Colonic mucosa (tissue), 4 donors: Measurements from ENCODE around the gene MAGI3. TPM values are rescaled to one million over a fixed set of nuclear protein-coding genes. Genes with fewer than 3 reads are reported as not detected.

Source experiments
- DNase-seq: peaks from one replicate; pipeline ENCODE4 v3.0.0-alpha.2; 2020
- H3K27ac ChIP-seq: fragments of 200-600 bp; one replicate; pipeline ENCODE4 v1.8.0; 2021
- H3K27me3 ChIP-seq: fragments of 200-600 bp; one replicate; pipeline ENCODE4 v1.8.0; 2021
- H3K36me3 ChIP-seq: fragments of 200-600 bp; one replicate; pipeline ENCODE4 v1.8.0; 2021
- H3K4me1 ChIP-seq: fragments of 200-600 bp; one replicate; pipeline ENCODE4 v1.8.0; 2021; ENCODE audit warnings: mild to moderate bottlenecking
- H3K4me3 ChIP-seq: fragments of 200-600 bp; one replicate; pipeline ENCODE4 v1.8.0; 2021
- H3K9ac ChIP-seq, 2 donors: one replicate each; pipeline ENCODE4 v1.7.0; 2013; ENCODE audit warnings: control low read depth in 2 of 2, low read depth in 2 of 2, low read length in 2 of 2
- H3K9me3 ChIP-seq: fragments of 200-600 bp; one replicate; pipeline ENCODE4 v1.8.0; 2021
- CTCF ChIP-seq: fragments of 200-600 bp; IDR thresholded peaks from one replicate; pipeline ENCODE4 v1.8.0; 2022; ENCODE audit warnings: antibody characterized with exemption, mild to moderate bottlenecking
- intact Hi-C: fragments of 100-400 bp; cut with DNase I; formaldehyde crosslinking; loops from one replicate; pipeline ENCODE4 v1.14.1; 2022
- total RNA-seq, 2 donors: library from RNA; stranded (reverse); fragmentation: NEBNext Ultra II Directional in 1 of 2; extraction: Animal tissue kit (Norgen Biotek cat#: 25700) in 1 of 2; gene quantifications; one replicate each; pipeline ENCODE4 v1.2.1, GENCODE V29; 2021
- donor health status: healthy.
- donor health status: DM: no; HTN: no; CAD: no.
- donor health status: DM: no; HTN: no; CAD: no.

MAGI3 gene
- total RNA-seq, 2 donors from 2014 or later: 38.2 to 46.5 TPM

GRCh38 chr1:113669988-113670387 is 279.7 kb downstream of the MAGI3 start:
- no peak overlapping the region for H3K9ac ChIP-seq
- no peaks in the 10 kb centered on the region for H3K27me3 ChIP-seq
- H3K4me3 ChIP-seq: no peak overlapping the region
- intact Hi-C loops: no loop called here
- DNase-seq: no peak
- H3K36me3 ChIP-seq: no peaks in the 10 kb centered on the region
- H3K9me3 ChIP-seq: no peaks in the 10 kb centered on the region
- no peak overlapping the region for H3K27ac ChIP-seq
- no peak for TF ChIP-seq CTCF
- no peaks in the 10 kb centered on the region for H3K4me1 ChIP-seq

GRCh38 chr1:113670650-113671049 is 280.3 kb downstream of the MAGI3 start:
- no peak for DNase-seq
- no peak for TF ChIP-seq CTCF
- no peaks in the 10 kb centered on the region for H3K27me3 ChIP-seq
- no peak overlapping the region for H3K4me3 ChIP-seq
- H3K36me3 ChIP-seq: no peaks in the 10 kb centered on the region
- no peaks in the 10 kb centered on the region for H3K4me1 ChIP-seq
- no peak overlapping the region for H3K27ac ChIP-seq
- H3K9ac ChIP-seq: no peak overlapping the region
- intact Hi-C loops: no loop called here
- H3K9me3 ChIP-seq: no peaks in the 10 kb centered on the region

- TF ChIP-seq CTCF: no peak
- Histone ChIP-seq H3K9me3 (no peaks in the 10 kb centered on the region), H3K27ac (no peak overlapping the region), H3K4me3 (no peak overlapping the region), H3K27me3 (no peaks in the 10 kb centered on the region), H3K36me3 (no peaks in the 10 kb centered on the region), H3K9ac (no peak overlapping the region), H3K4me1 (no peaks in the 10 kb centered on the region)
- DNase-seq: no peak
- intact Hi-C loops: no loop called here
These were observed 282.2 kb downstream of the MAGI3 start for GRCh38 chr1:113672491-113672890.

DNA sequence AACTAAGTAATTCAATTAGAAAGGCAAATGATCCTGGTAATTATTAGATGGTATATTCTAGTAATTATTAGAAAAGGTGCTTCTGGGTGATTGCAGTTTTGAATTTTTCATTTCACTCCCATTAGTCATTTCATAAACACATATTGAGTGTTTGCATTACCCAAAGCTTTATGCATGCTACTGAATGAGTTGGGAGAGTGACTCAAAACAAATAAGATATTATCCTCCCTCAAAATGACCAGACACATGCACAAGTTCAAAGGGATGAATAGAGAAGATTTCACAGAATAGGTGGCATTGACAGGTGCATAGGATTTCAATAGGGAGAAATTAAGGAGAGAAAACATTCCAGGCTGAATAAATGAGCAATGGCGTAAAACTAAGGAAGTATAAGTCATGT is 284.3 kb downstream of the MAGI3 start:
- DNase-seq: no peak
- TF ChIP-seq CTCF: no peak
- intact Hi-C loops: no loop called here
- H3K4me1 ChIP-seq: no peaks in the 10 kb centered on the region
- H3K4me3 ChIP-seq: no peak overlapping the region
- H3K27ac ChIP-seq: no peak overlapping the region
- H3K9ac ChIP-seq: no peak overlapping the region
- no peaks in the 10 kb centered on the region for H3K36me3 ChIP-seq
- no peaks in the 10 kb centered on the region for H3K9me3 ChIP-seq
- H3K27me3 ChIP-seq: no peaks in the 10 kb centered on the region

DNA sequence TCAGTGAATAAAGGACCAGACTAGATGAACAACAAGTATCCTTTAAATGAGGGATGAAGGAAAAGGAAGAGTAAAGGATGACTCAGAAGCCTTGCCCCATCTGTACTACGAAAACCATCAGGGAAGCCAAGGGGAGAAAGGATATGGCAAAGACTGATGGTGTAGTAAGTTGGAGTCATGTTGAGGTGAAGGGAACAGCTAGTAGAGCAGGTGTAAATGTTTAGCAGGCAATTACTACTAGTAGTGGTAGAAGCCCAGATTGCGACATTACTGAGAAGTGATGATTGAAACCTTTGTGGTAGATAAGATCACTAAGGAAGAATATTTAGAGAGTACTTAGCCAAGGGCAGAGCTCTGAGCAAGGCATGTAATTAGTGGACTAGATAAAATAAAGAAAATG is 285.0 kb downstream of the MAGI3 start:
- Histone ChIP-seq H3K4me1 (no peaks in the 10 kb centered on the region), H3K27me3 (no peaks in the 10 kb centered on the region), H3K27ac (no peak overlapping the region), H3K4me3 (no peak overlapping the region), H3K9me3 (no peaks in the 10 kb centered on the region), H3K9ac (no peak overlapping the region), H3K36me3 (no peaks in the 10 kb centered on the region)
- TF ChIP-seq CTCF: no peak
- intact Hi-C loops: loop anchor here (5.0 kb wide), 2 partner anchors 533 to 958 kb away; partner anchors contain the start of gene PPM1J
- no peak for DNase-seq

- Histone ChIP-seq H3K9ac (no peak overlapping the region), H3K36me3 (no peaks in the 10 kb centered on the region), H3K27me3 (no peaks in the 10 kb centered on the region), H3K4me1 (no peaks in the 10 kb centered on the region), H3K9me3 (no peaks in the 10 kb centered on the region), H3K27ac (no peak overlapping the region), H3K4me3 (no peak overlapping the region)
- no peak for DNase-seq
- no peak for TF ChIP-seq CTCF
- intact Hi-C loops: loop anchor here (5.0 kb wide), 2 partner anchors 534 to 959 kb away; partner anchors contain the start of gene PPM1J
These were observed 286.2 kb downstream of the MAGI3 start for GRCh38 chr1:113676524-113676923.
